GM23338 (cell line): ENCODE data around the gene OR2S2. TPM values are rescaled to one million over a fixed set of nuclear protein-coding genes. Genes with fewer than 3 reads are reported as not detected.

ENCODE experiments used
- ATAC-seq: fragments of 200-7000 bp; cut with Tn5 transposase; 3 replicates; pipeline ENCODE4 v1.9.1; 2020
- DNase-seq: peaks from one replicate; pipeline ENCODE4 v3.0.0-alpha.2; 2015; ENCODE audit warnings: low spot score
- H2AFZ ChIP-seq: fragments of 200-600 bp; sonication (generic); 2 replicates; pipeline ENCODE4 v1.8.0; 2016; ENCODE audit warnings: antibody characterized with exemption, mild to moderate bottlenecking, moderate library complexity
- H3F3A ChIP-seq: fragments of 200-600 bp; sonication (generic); replicated peaks from 2 replicates; pipeline ENCODE4 v1.8.0; 2017; ENCODE audit warnings: antibody characterized with exemption, mixed run types, low read depth
- H3K27ac ChIP-seq: fragments of 200-600 bp; sonication (generic); 2 replicates; pipeline ENCODE4 v1.6.1; 2016; ENCODE audit warnings: low read depth
- H3K27me3 ChIP-seq: fragments of 200-600 bp; sonication (generic); 2 replicates; pipeline ENCODE4 v1.8.0; 2016; ENCODE audit warnings: mild to moderate bottlenecking, mixed run types, moderate library complexity; ENCODE audit not compliant: insufficient read depth
- H3K36me3 ChIP-seq: fragments of 200-600 bp; sonication (generic); 2 replicates; pipeline ENCODE4 v1.8.0; 2016; ENCODE audit warnings: mild to moderate bottlenecking; ENCODE audit not compliant: insufficient read depth
- H3K4me1 ChIP-seq: fragments of 200-600 bp; sonication (generic); 2 replicates; pipeline ENCODE4 v1.8.0; 2016; ENCODE audit warnings: mild to moderate bottlenecking, moderate library complexity; ENCODE audit not compliant: insufficient read depth
- H3K4me2 ChIP-seq: fragments of 200-600 bp; sonication (generic); 2 replicates; pipeline ENCODE4 v1.7.1; 2017; ENCODE audit warnings: mixed run types
- H3K4me3 ChIP-seq: fragments of 200-600 bp; sonication (generic); 2 replicates; pipeline ENCODE4 v1.6.1; 2016; ENCODE audit warnings: mixed run types
- H3K79me2 ChIP-seq: fragments of 200-600 bp; sonication (generic); replicated peaks from 2 replicates; pipeline ENCODE4 v1.8.0; 2017; ENCODE audit warnings: mild to moderate bottlenecking; ENCODE audit not compliant: insufficient read depth
- H3K9me2 ChIP-seq: fragments of 200-600 bp; sonication (generic); 2 replicates; pipeline ENCODE4 v1.8.0; 2017; ENCODE audit not compliant: insufficient read depth
- H4K20me1 ChIP-seq: fragments of 200-600 bp; sonication (generic); replicated peaks from 2 replicates; pipeline ENCODE4 v1.8.0; 2017; ENCODE audit warnings: mild to moderate bottlenecking; ENCODE audit not compliant: insufficient read depth
- H3K27ac Mint-ChIP-seq: 2 replicates; pipeline ENCODE4 v1.8.0; 2020; ENCODE audit warnings: inconsistent platforms, mild to moderate bottlenecking, moderate library complexity, mixed read lengths
- H3K27me3 Mint-ChIP-seq: 3 replicates; pipeline ENCODE4 v1.8.0; 2022; ENCODE audit warnings: low read depth, mild to moderate bottlenecking, moderate library complexity, mixed read lengths, inconsistent platforms; ENCODE audit not compliant: insufficient read depth, poor library complexity
- H3K36me3 Mint-ChIP-seq: 3 replicates; pipeline ENCODE4 v1.8.0; 2021; ENCODE audit warnings: low read depth, mild to moderate bottlenecking, inconsistent platforms, moderate library complexity, mixed read lengths
- H3K4me1 Mint-ChIP-seq: 3 replicates; pipeline ENCODE4 v1.8.0; 2020; ENCODE audit warnings: mild to moderate bottlenecking, inconsistent platforms, mixed read lengths
- H3K4me3 Mint-ChIP-seq: 3 replicates; pipeline ENCODE4 v1.8.0; 2021; ENCODE audit warnings: moderate library complexity, mild to moderate bottlenecking, inconsistent platforms, mixed read lengths
- H3K9me3 Mint-ChIP-seq: 3 replicates; pipeline ENCODE4 v1.8.0; 2020; ENCODE audit warnings: moderate library complexity, mild to moderate bottlenecking, inconsistent platforms, mixed read lengths
- EZH2 ChIP-seq: fragments of 200-600 bp; sonication (generic); IDR thresholded peaks from one replicate; pipeline ENCODE4 v1.8.0; 2017; ENCODE audit warnings: antibody characterized with exemption, mild to moderate bottlenecking, low read depth; ENCODE audit not compliant: unreplicated experiment
- EZH2phosphoT487 ChIP-seq: fragments of 200-600 bp; sonication (generic); IDR thresholded peaks from one replicate; pipeline ENCODE4 v1.8.1; 2018; ENCODE audit warnings: antibody characterized with exemption; ENCODE audit not compliant: unreplicated experiment
- JUNB ChIP-seq: IDR thresholded peaks from one replicate; pipeline ENCODE4 v1.6.1; 2016; ENCODE audit warnings: antibody characterized with exemption; ENCODE audit not compliant: unreplicated experiment
- NANOG ChIP-seq: IDR thresholded peaks from 2 replicates; pipeline ENCODE4 v1.6.1; 2016; ENCODE audit warnings: antibody characterized with exemption, borderline replicate concordance
- POLR2AphosphoS5 ChIP-seq: IDR thresholded peaks from 2 replicates; pipeline ENCODE4 v1.6.1; 2016; ENCODE audit warnings: antibody characterized with exemption, low read depth
- STAT1 ChIP-seq: IDR thresholded peaks from one replicate; pipeline ENCODE4 v1.6.1; 2016; ENCODE audit warnings: antibody characterized with exemption; ENCODE audit not compliant: unreplicated experiment
- ZNF114 ChIP-seq: fragments of 250-450 bp; sonication (Bioruptor Pico); IDR thresholded peaks from 2 replicates; pipeline ENCODE4 v1.5.0; 2020; ENCODE audit warnings: mild to moderate bottlenecking, moderate library complexity
- ZNF331 ChIP-seq: fragments of 250-450 bp; sonication (Bioruptor Pico); IDR thresholded peaks from 2 replicates; pipeline ENCODE4 v1.5.0; 2020; ENCODE audit warnings: low read depth, mild to moderate bottlenecking, moderate library complexity
- polyA plus RNA-seq: library from polyadenylated mRNA; unstranded; fragments of >200 nt; fragmentation: Nextera tagmentation; extraction: Ambion mirVana; gene quantifications from 2 replicates; pipeline ENCODE4 v1.2.1, GENCODE V29; 2016
- total RNA-seq: library from RNA; depleted of rRNA; stranded (reverse); fragments of >200 nt; shearing (Covaris generic); gene quantifications from 2 replicates; pipeline ENCODE4 v1.2.3, GENCODE V29; 2014
- TF ChIP-seq, protein P1 (sequence below): fragments of 250-450 bp; sonication (Bioruptor Pico); IDR thresholded peaks from 2 replicates; pipeline ENCODE4 v1.5.0; 2020; ENCODE audit warnings: mild to moderate bottlenecking, moderate library complexity
- TF ChIP-seq, protein P2 (sequence below), 2 experiments: fragments of 200-600 bp in 1 of 2; sonication (generic) in 1 of 2; conservative IDR thresholded peaks; 2 replicates each; pipeline versions ENCODE4 v1.5.1 to v1.6.1; 2016 to 2017; ENCODE audit warnings: antibody characterized with exemption in 2 of 2, low read depth in 2 of 2, mild to moderate bottlenecking in 2 of 2, moderate library complexity in 1 of 2
- TF ChIP-seq, protein P3 (sequence below): IDR thresholded peaks from one replicate; pipeline ENCODE4 v1.6.1; 2018; ENCODE audit warnings: antibody characterized with exemption; ENCODE audit not compliant: unreplicated experiment
- TF ChIP-seq, protein P4 (sequence below): IDR thresholded peaks from 2 replicates; pipeline ENCODE4 v1.6.1; 2016; ENCODE audit warnings: antibody characterized with exemption

Gene OR2S2
- total and polyA plus RNA-seq, 2 experiments from 2014 or later = not detected

DNA sequence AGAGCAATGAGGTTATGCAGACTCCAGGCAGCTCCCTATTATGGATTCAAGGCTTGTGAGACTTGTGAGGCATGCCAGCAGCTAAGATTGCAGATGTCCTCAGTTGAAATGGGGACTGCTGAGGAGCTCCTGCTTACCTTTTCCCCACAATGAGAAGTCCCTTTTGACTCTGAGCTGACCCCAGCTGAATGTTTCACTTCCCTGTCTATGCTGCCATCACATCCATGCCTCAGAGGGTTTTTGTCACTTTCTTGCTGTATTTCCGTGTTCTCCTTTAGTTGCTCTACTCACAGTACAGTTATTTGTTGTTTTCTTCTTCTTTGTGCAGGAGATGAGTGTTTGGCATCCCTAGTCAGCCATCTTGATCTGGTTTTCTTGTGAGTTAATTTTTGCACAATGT is 18.8 kb upstream of the OR2S2 start (continued):
- TF ChIP-seq, protein P1, sequence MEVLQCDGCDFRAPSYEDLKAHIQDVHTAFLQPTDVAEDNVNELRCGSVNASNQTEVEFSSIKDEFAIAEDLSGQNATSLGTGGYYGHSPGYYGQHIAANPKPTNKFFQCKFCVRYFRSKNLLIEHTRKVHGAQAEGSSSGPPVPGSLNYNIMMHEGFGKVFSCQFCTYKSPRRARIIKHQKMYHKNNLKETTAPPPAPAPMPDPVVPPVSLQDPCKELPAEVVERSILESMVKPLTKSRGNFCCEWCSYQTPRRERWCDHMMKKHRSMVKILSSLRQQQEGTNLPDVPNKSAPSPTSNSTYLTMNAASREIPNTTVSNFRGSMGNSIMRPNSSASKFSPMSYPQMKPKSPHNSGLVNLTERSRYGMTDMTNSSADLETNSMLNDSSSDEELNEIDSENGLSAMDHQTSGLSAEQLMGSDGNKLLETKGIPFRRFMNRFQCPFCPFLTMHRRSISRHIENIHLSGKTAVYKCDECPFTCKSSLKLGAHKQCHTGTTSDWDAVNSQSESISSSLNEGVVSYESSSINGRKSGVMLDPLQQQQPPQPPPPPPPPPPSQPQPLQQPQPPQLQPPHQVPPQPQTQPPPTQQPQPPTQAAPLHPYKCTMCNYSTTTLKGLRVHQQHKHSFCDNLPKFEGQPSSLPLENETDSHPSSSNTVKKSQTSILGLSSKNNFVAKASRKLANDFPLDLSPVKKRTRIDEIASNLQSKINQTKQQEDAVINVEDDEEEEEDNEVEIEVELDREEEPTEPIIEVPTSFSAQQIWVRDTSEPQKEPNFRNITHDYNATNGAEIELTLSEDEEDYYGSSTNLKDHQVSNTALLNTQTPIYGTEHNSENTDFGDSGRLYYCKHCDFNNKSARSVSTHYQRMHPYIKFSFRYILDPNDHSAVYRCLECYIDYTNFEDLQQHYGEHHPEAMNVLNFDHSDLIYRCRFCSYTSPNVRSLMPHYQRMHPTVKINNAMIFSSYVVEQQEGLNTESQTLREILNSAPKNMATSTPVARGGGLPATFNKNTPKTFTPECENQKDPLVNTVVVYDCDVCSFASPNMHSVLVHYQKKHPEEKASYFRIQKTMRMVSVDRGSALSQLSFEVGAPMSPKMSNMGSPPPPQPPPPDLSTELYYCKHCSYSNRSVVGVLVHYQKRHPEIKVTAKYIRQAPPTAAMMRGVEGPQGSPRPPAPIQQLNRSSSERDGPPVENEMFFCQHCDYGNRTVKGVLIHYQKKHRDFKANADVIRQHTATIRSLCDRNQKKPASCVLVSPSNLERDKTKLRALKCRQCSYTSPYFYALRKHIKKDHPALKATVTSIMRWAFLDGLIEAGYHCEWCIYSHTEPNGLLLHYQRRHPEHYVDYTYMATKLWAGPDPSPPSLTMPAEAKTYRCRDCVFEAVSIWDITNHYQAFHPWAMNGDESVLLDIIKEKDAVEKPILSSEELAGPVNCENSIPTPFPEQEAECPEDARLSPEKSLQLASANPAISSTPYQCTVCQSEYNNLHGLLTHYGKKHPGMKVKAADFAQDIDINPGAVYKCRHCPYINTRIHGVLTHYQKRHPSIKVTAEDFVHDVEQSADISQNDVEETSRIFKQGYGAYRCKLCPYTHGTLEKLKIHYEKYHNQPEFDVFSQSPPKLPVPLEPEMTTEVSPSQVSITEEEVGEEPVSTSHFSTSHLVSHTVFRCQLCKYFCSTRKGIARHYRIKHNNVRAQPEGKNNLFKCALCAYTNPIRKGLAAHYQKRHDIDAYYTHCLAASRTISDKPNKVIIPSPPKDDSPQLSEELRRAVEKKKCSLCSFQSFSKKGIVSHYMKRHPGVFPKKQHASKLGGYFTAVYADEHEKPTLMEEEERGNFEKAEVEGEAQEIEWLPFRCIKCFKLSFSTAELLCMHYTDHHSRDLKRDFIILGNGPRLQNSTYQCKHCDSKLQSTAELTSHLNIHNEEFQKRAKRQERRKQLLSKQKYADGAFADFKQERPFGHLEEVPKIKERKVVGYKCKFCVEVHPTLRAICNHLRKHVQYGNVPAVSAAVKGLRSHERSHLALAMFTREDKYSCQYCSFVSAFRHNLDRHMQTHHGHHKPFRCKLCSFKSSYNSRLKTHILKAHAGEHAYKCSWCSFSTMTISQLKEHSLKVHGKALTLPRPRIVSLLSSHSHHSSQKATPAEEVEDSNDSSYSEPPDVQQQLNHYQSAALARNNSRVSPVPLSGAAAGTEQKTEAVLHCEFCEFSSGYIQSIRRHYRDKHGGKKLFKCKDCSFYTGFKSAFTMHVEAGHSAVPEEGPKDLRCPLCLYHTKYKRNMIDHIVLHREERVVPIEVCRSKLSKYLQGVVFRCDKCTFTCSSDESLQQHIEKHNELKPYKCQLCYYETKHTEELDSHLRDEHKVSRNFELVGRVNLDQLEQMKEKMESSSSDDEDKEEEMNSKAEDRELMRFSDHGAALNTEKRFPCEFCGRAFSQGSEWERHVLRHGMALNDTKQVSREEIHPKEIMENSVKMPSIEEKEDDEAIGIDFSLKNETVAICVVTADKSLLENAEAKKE (CRISPR knock-in tag) = no peak
- no peak for TF ChIP-seq STAT1

DNA sequence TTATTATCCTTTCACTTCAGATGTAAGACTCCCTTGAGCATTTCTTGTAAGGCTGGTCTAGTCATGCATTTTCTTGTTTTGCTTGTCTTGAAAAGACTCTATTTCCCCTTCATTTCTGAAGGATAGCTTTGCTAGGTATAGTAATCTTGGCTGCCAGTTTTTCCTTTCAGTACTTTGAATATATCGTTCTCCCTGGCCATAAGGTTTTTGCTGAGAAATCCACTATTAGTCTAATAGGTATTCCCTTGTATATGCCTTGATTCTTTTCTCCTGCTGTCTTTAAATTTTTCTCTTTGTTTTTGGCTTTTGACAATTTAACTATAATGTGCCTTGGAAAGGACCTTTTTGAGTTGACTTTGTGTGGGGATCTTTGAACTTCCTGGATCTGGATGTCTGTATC is 16.8 kb upstream of the OR2S2 start:
- Histone ChIP-seq H3F3A (no peaks in the 10 kb centered on the region), H3K79me2 (no peaks in the 10 kb centered on the region), H3K27ac (no peak overlapping the region), H3K27me3 (peaks cover 27% of the 10 kb centered on the region), H3K9me2 (no peaks in the 10 kb centered on the region), H3K4me1 (no peaks in the 10 kb centered on the region), H3K36me3 (no peaks in the 10 kb centered on the region), H2AFZ (no peak overlapping the region), H3K4me3 (no peak overlapping the region), H3K4me2 (no peak overlapping the region), H4K20me1 (no peaks in the 10 kb centered on the region)
- H3K9me3 Mint-ChIP-seq = peaks cover 12% of the 10 kb centered on the region; the same call in 2 of the 3 replicates
- DNase-seq = no peak
- H3K36me3 Mint-ChIP-seq = no peaks in the 10 kb centered on the region; the same call in 2 of the 3 replicates
- peaks cover 11% of the 10 kb centered on the region; the same call in 2 of the 3 replicates for H3K4me1 Mint-ChIP-seq
- H3K27me3 Mint-ChIP-seq = peaks cover 12% of the 10 kb centered on the region
- no peak overlapping the region for H3K4me3 Mint-ChIP-seq
- ATAC-seq = no peak
- no peak overlapping the region for H3K27ac Mint-ChIP-seq
- TF ChIP-seq, protein P2, sequence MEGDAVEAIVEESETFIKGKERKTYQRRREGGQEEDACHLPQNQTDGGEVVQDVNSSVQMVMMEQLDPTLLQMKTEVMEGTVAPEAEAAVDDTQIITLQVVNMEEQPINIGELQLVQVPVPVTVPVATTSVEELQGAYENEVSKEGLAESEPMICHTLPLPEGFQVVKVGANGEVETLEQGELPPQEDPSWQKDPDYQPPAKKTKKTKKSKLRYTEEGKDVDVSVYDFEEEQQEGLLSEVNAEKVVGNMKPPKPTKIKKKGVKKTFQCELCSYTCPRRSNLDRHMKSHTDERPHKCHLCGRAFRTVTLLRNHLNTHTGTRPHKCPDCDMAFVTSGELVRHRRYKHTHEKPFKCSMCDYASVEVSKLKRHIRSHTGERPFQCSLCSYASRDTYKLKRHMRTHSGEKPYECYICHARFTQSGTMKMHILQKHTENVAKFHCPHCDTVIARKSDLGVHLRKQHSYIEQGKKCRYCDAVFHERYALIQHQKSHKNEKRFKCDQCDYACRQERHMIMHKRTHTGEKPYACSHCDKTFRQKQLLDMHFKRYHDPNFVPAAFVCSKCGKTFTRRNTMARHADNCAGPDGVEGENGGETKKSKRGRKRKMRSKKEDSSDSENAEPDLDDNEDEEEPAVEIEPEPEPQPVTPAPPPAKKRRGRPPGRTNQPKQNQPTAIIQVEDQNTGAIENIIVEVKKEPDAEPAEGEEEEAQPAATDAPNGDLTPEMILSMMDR (conservative IDR thresholded peaks at IDR 0.05; ENCODE audit: low read depth in 2 of 2) = no peak
- no peak for TF ChIP-seq EZH2phosphoT487
- no peak for TF ChIP-seq EZH2
- no peak for TF ChIP-seq ZNF331
- TF ChIP-seq ZNF114 (CRISPR knock-in tag) = no peak
- TF ChIP-seq STAT1 = no peak
- no peak for TF ChIP-seq POLR2AphosphoS5
- TF ChIP-seq JUNB = no peak
- TF ChIP-seq, protein P3, sequence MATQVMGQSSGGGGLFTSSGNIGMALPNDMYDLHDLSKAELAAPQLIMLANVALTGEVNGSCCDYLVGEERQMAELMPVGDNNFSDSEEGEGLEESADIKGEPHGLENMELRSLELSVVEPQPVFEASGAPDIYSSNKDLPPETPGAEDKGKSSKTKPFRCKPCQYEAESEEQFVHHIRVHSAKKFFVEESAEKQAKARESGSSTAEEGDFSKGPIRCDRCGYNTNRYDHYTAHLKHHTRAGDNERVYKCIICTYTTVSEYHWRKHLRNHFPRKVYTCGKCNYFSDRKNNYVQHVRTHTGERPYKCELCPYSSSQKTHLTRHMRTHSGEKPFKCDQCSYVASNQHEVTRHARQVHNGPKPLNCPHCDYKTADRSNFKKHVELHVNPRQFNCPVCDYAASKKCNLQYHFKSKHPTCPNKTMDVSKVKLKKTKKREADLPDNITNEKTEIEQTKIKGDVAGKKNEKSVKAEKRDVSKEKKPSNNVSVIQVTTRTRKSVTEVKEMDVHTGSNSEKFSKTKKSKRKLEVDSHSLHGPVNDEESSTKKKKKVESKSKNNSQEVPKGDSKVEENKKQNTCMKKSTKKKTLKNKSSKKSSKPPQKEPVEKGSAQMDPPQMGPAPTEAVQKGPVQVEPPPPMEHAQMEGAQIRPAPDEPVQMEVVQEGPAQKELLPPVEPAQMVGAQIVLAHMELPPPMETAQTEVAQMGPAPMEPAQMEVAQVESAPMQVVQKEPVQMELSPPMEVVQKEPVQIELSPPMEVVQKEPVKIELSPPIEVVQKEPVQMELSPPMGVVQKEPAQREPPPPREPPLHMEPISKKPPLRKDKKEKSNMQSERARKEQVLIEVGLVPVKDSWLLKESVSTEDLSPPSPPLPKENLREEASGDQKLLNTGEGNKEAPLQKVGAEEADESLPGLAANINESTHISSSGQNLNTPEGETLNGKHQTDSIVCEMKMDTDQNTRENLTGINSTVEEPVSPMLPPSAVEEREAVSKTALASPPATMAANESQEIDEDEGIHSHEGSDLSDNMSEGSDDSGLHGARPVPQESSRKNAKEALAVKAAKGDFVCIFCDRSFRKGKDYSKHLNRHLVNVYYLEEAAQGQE = no peak
- TF ChIP-seq NANOG = no peak
- TF ChIP-seq, protein P4, sequence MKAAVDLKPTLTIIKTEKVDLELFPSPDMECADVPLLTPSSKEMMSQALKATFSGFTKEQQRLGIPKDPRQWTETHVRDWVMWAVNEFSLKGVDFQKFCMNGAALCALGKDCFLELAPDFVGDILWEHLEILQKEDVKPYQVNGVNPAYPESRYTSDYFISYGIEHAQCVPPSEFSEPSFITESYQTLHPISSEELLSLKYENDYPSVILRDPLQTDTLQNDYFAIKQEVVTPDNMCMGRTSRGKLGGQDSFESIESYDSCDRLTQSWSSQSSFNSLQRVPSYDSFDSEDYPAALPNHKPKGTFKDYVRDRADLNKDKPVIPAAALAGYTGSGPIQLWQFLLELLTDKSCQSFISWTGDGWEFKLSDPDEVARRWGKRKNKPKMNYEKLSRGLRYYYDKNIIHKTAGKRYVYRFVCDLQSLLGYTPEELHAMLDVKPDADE = no peak
